K562 (cell line): ENCODE measurements around the gene TMEM209. TPM values are rescaled to one million over a fixed set of nuclear protein-coding genes. Genes with fewer than 3 reads are reported as not detected.

Source experiments
- ATF6 ChIP-seq: sonication (generic); formaldehyde crosslinking; IDR thresholded peaks from 2 replicates; pipeline ENCODE4 v1.4.0; 2020; ENCODE audit warnings: mild to moderate bottlenecking, missing genetic modification reagents
- BHLHE40 ChIP-seq: IDR thresholded peaks from 2 replicates; pipeline ENCODE4 v1.6.1; 2011; ENCODE audit warnings: low read length, improper control_type of control experiment
- FOXA3 ChIP-seq, 2 experiments: fragments of 450-650 bp in 1 of 2; sonication (generic) in 1 of 2; formaldehyde crosslinking; IDR thresholded peaks in 1 of 2; conservative IDR thresholded peaks in 1 of 2; 2 replicates each; pipeline versions ENCODE4 v1.4.0 to v1.8.0; 2020 to 2022; ENCODE audit warnings: mild to moderate bottlenecking in 2 of 2, missing genetic modification reagents in 1 of 2
- FOXK2 ChIP-seq, 2 experiments: fragments of 450-650 bp; IDR thresholded peaks in 1 of 2; conservative IDR thresholded peaks in 1 of 2; 2 replicates each; pipeline ENCODE4 v1.6.1; 2016; ENCODE audit warnings: low read depth in 2 of 2, mild to moderate bottlenecking in 1 of 2
- HNRNPLL ChIP-seq: fragments of 200-400 bp; formaldehyde crosslinking; IDR thresholded peaks from 2 replicates; pipeline ENCODE4 v1.6.1; 2017; ENCODE audit warnings: low read length, low read depth, mild to moderate bottlenecking; ENCODE audit not compliant: poor library complexity, severe bottlenecking
- KAT7 ChIP-seq: sonication (generic); formaldehyde crosslinking; IDR thresholded peaks from 2 replicates; pipeline ENCODE4 v1.8.0; 2022; ENCODE audit warnings: missing genetic modification reagents, mild to moderate bottlenecking, borderline replicate concordance
- NFIC ChIP-seq: fragments of 450-650 bp; IDR thresholded peaks from 2 replicates; pipeline ENCODE4 v1.6.1; 2017; ENCODE audit warnings: mild to moderate bottlenecking, inconsistent platforms
- POU5F1 ChIP-seq: fragments of 150-350 bp; IDR thresholded peaks from 2 replicates; pipeline ENCODE4 v1.6.1; 2014; ENCODE audit warnings: borderline replicate concordance, low read length, low read depth, mild to moderate bottlenecking; ENCODE audit not compliant: partially characterized antibody
- REST ChIP-seq, 2 experiments: fragments of 450-650 bp; formaldehyde crosslinking in 1 of 2; IDR thresholded peaks; 2 replicates each; pipeline versions ENCODE4 v1.4.0 to v1.6.1; 2014 to 2020; ENCODE audit warnings: mild to moderate bottlenecking in 2 of 2, borderline replicate concordance in 1 of 2, low read depth in 1 of 2
- SRSF3 ChIP-seq: fragments of 200-400 bp; formaldehyde crosslinking; IDR thresholded peaks from 2 replicates; pipeline ENCODE4 v1.6.1; 2016; ENCODE audit warnings: mild to moderate bottlenecking, low read length, moderate library complexity; ENCODE audit not compliant: insufficient read depth
- STAG1 ChIP-seq: sonication (generic); formaldehyde crosslinking; IDR thresholded peaks from 2 replicates; pipeline ENCODE4 v1.5.0; 2020; ENCODE audit warnings: missing genetic modification reagents, borderline replicate concordance
- ZBTB12 ChIP-seq: fragments of 250-450 bp; sonication (Bioruptor Pico); IDR thresholded peaks from 2 replicates; pipeline ENCODE4 v1.4.0; 2020
- ZKSCAN1 ChIP-seq: fragments of 150-350 bp; IDR thresholded peaks from 2 replicates; pipeline ENCODE4 v1.6.1; 2016; ENCODE audit warnings: low read depth, low read length
- ZNF274 ChIP-seq: IDR thresholded peaks from 2 replicates; pipeline ENCODE4 v1.6.1; 2011; ENCODE audit warnings: low read depth, mild to moderate bottlenecking, low read length, moderate library complexity, borderline replicate concordance
- ZNF41 ChIP-seq: fragments of 250-450 bp; sonication (Bioruptor Pico); conservative IDR thresholded peaks from 2 replicates; pipeline ENCODE4 v1.4.0; 2020; ENCODE audit warnings: mild to moderate bottlenecking
- polyA plus RNA-seq, 8 experiments: library from polyadenylated mRNA; depleted of rRNA in 4 of 8; stranded (reverse) in 5 of 8; unstranded in 3 of 8; fragments of >200 nt; fragmentation: Nextera tagmentation in 2 of 8; fragmentation: Illumina TruSeq in 1 of 8; extraction: Ambion mirVana in 2 of 8; extraction: Trizol in 1 of 8; gene quantifications; 2 replicates each; pipeline versions ENCODE4 v1.2.1 to v1.2.3, GENCODE V29; 2011 to 2014; ENCODE audit warnings: inconsistent platforms in 1 of 8, missing spikeins in 1 of 8
- total RNA-seq, 7 experiments: library from RNA; depleted of rRNA in 6 of 7; stranded (reverse); fragments of >200 nt in 6 of 7; fragmentation: Illumina TruSeq in 2 of 7; extraction: Trizol in 2 of 7; gene quantifications; 2 replicates each; pipeline versions ENCODE4 v1.2.1 to v1.2.3, GENCODE V29; 2011 to 2021; ENCODE audit warnings: low replicate concordance in 1 of 7

TMEM209 gene
- total and polyA plus RNA-seq, 9 of the 15 experiments (the other 6 are each of a cell fraction or from before 2014, with no cell fraction given) = 36.8 to 116 (median 76.6) TPM

GRCh38 chr7:130141161-130141883 lies 63.9 kb downstream of the TMEM209 start (continued):
- TF ChIP-seq REST (IDR thresholded peaks at IDR 0.05; ENCODE audit: borderline replicate concordance) (peak; percentile 100), REST (CRISPR knock-in tag; IDR thresholded peaks at IDR 0.05; ENCODE audit: low read depth) (no peak), ZNF274 (no peak), ZBTB12 (CRISPR knock-in tag) (no peak), POU5F1 (peak; percentile 32), NFIC (peak; percentile 52), HNRNPLL (peak; percentile 17), ATF6 (0 out of 2 replicates have a peak, but pooled peaks have one; percentile 26), FOXA3 (CRISPR knock-in tag; conservative IDR thresholded peaks at IDR 0.05 in 1 of 2, IDR thresholded peaks at IDR 0.05 in 1 of 2) (peak in 1 of 2 experiments; percentile 96; a peak in 2 of 4 replicates), ZKSCAN1 (0 out of 2 replicates have a peak, but pooled peaks have one; percentile 7), KAT7 (CRISPR knock-in tag) (peak; percentile 93), ZNF41 (CRISPR knock-in tag) (no peak), STAG1 (CRISPR knock-in tag) (no peak), BHLHE40 (no peak), SRSF3 (0 out of 2 replicates have a peak, but pooled peaks have one; percentile 38), FOXK2 (conservative IDR thresholded peaks at IDR 0.05 in 1 of 2, IDR thresholded peaks at IDR 0.05 in 1 of 2; ENCODE audit: low read depth in 2 of 2) (peak; percentile 82 to 91)
